ENCODE measurements around the gene RTF1.

DNA sequence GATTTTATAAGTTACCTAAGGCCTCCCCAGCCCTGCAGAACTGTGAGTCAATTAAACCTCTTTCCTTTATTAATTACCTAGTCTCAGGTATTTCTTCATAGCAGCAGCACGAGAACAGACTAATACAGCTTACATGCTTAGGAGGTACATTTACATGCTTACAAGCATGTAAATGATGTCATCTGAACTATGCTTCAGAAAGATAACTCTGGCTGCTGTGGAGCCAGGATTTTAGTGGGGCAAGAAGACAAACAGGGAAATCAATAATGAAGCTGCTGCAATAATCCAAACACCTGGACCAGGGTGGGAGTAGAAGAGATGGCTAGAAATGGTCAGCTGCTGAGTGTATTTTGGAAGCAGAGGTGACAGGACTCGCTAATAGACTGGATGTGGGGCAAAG, 24.2 kb upstream of the RTF1 start:
- TF ChIP-seq EP300 (IDR thresholded peaks at IDR 0.05), result no peak
- no peak for TF ChIP-seq POLR2A (IDR thresholded peaks at IDR 0.05)
- no peak for TF ChIP-seq POLR2AphosphoS5 (IDR thresholded peaks at IDR 0.05)
